GM23338 (cell line): ENCODE results near the gene TENT5C. TPM values are rescaled to one million over a fixed set of nuclear protein-coding genes. Genes with fewer than 3 reads are reported as not detected.

Experiments
- ATAC-seq: fragments of 200-7000 bp; cut with Tn5 transposase; 3 replicates; pipeline ENCODE4 v1.9.1; 2020
- DNase-seq: peaks from one replicate; pipeline ENCODE4 v3.0.0-alpha.2; 2015; ENCODE audit warnings: low spot score
- H2AFZ ChIP-seq: fragments of 200-600 bp; sonication (generic); 2 replicates; pipeline ENCODE4 v1.8.0; 2016; ENCODE audit warnings: antibody characterized with exemption, mild to moderate bottlenecking, moderate library complexity
- H3F3A ChIP-seq: fragments of 200-600 bp; sonication (generic); replicated peaks from 2 replicates; pipeline ENCODE4 v1.8.0; 2017; ENCODE audit warnings: antibody characterized with exemption, mixed run types, low read depth
- H3K27ac ChIP-seq: fragments of 200-600 bp; sonication (generic); 2 replicates; pipeline ENCODE4 v1.6.1; 2016; ENCODE audit warnings: low read depth
- H3K27me3 ChIP-seq: fragments of 200-600 bp; sonication (generic); 2 replicates; pipeline ENCODE4 v1.8.0; 2016; ENCODE audit warnings: mild to moderate bottlenecking, mixed run types, moderate library complexity; ENCODE audit not compliant: insufficient read depth
- H3K36me3 ChIP-seq: fragments of 200-600 bp; sonication (generic); 2 replicates; pipeline ENCODE4 v1.8.0; 2016; ENCODE audit warnings: mild to moderate bottlenecking; ENCODE audit not compliant: insufficient read depth
- H3K4me1 ChIP-seq: fragments of 200-600 bp; sonication (generic); 2 replicates; pipeline ENCODE4 v1.8.0; 2016; ENCODE audit warnings: mild to moderate bottlenecking, moderate library complexity; ENCODE audit not compliant: insufficient read depth
- H3K4me2 ChIP-seq: fragments of 200-600 bp; sonication (generic); 2 replicates; pipeline ENCODE4 v1.7.1; 2017; ENCODE audit warnings: mixed run types
- H3K4me3 ChIP-seq: fragments of 200-600 bp; sonication (generic); 2 replicates; pipeline ENCODE4 v1.6.1; 2016; ENCODE audit warnings: mixed run types
- H3K79me2 ChIP-seq: fragments of 200-600 bp; sonication (generic); replicated peaks from 2 replicates; pipeline ENCODE4 v1.8.0; 2017; ENCODE audit warnings: mild to moderate bottlenecking; ENCODE audit not compliant: insufficient read depth
- H3K9me2 ChIP-seq: fragments of 200-600 bp; sonication (generic); 2 replicates; pipeline ENCODE4 v1.8.0; 2017; ENCODE audit not compliant: insufficient read depth
- H4K20me1 ChIP-seq: fragments of 200-600 bp; sonication (generic); replicated peaks from 2 replicates; pipeline ENCODE4 v1.8.0; 2017; ENCODE audit warnings: mild to moderate bottlenecking; ENCODE audit not compliant: insufficient read depth
- H3K27ac Mint-ChIP-seq: 2 replicates; pipeline ENCODE4 v1.8.0; 2020; ENCODE audit warnings: inconsistent platforms, mild to moderate bottlenecking, moderate library complexity, mixed read lengths
- H3K27me3 Mint-ChIP-seq: 3 replicates; pipeline ENCODE4 v1.8.0; 2022; ENCODE audit warnings: low read depth, mild to moderate bottlenecking, moderate library complexity, mixed read lengths, inconsistent platforms; ENCODE audit not compliant: insufficient read depth, poor library complexity
- H3K36me3 Mint-ChIP-seq: 3 replicates; pipeline ENCODE4 v1.8.0; 2021; ENCODE audit warnings: low read depth, mild to moderate bottlenecking, inconsistent platforms, moderate library complexity, mixed read lengths
- H3K4me1 Mint-ChIP-seq: 3 replicates; pipeline ENCODE4 v1.8.0; 2020; ENCODE audit warnings: mild to moderate bottlenecking, inconsistent platforms, mixed read lengths
- H3K4me3 Mint-ChIP-seq: 3 replicates; pipeline ENCODE4 v1.8.0; 2021; ENCODE audit warnings: moderate library complexity, mild to moderate bottlenecking, inconsistent platforms, mixed read lengths
- H3K9me3 Mint-ChIP-seq: 3 replicates; pipeline ENCODE4 v1.8.0; 2020; ENCODE audit warnings: moderate library complexity, mild to moderate bottlenecking, inconsistent platforms, mixed read lengths
- CREB1 ChIP-seq: fragments of 250-450 bp; sonication (Bioruptor Pico); IDR thresholded peaks from 2 replicates; pipeline ENCODE4 v1.5.0; 2020; ENCODE audit warnings: low read depth, mild to moderate bottlenecking, moderate library complexity
- EZH2 ChIP-seq: fragments of 200-600 bp; sonication (generic); IDR thresholded peaks from one replicate; pipeline ENCODE4 v1.8.0; 2017; ENCODE audit warnings: antibody characterized with exemption, mild to moderate bottlenecking, low read depth; ENCODE audit not compliant: unreplicated experiment
- EZH2phosphoT487 ChIP-seq: fragments of 200-600 bp; sonication (generic); IDR thresholded peaks from one replicate; pipeline ENCODE4 v1.8.1; 2018; ENCODE audit warnings: antibody characterized with exemption; ENCODE audit not compliant: unreplicated experiment
- JUNB ChIP-seq: IDR thresholded peaks from one replicate; pipeline ENCODE4 v1.6.1; 2016; ENCODE audit warnings: antibody characterized with exemption; ENCODE audit not compliant: unreplicated experiment
- NANOG ChIP-seq: IDR thresholded peaks from 2 replicates; pipeline ENCODE4 v1.6.1; 2016; ENCODE audit warnings: antibody characterized with exemption, borderline replicate concordance
- POLR2AphosphoS5 ChIP-seq: IDR thresholded peaks from 2 replicates; pipeline ENCODE4 v1.6.1; 2016; ENCODE audit warnings: antibody characterized with exemption, low read depth
- REST ChIP-seq: IDR thresholded peaks from one replicate; pipeline ENCODE4 v1.6.1; 2018; ENCODE audit warnings: antibody characterized with exemption; ENCODE audit not compliant: unreplicated experiment
- STAT1 ChIP-seq: IDR thresholded peaks from one replicate; pipeline ENCODE4 v1.6.1; 2016; ENCODE audit warnings: antibody characterized with exemption; ENCODE audit not compliant: unreplicated experiment
- ZNF114 ChIP-seq: fragments of 250-450 bp; sonication (Bioruptor Pico); IDR thresholded peaks from 2 replicates; pipeline ENCODE4 v1.5.0; 2020; ENCODE audit warnings: mild to moderate bottlenecking, moderate library complexity
- ZNF331 ChIP-seq: fragments of 250-450 bp; sonication (Bioruptor Pico); IDR thresholded peaks from 2 replicates; pipeline ENCODE4 v1.5.0; 2020; ENCODE audit warnings: low read depth, mild to moderate bottlenecking, moderate library complexity
- ZNF462 ChIP-seq: fragments of 250-450 bp; sonication (Bioruptor Pico); IDR thresholded peaks from 2 replicates; pipeline ENCODE4 v1.5.0; 2020; ENCODE audit warnings: mild to moderate bottlenecking, moderate library complexity
- polyA plus RNA-seq: library from polyadenylated mRNA; unstranded; fragments of >200 nt; fragmentation: Nextera tagmentation; extraction: Ambion mirVana; gene quantifications from 2 replicates; pipeline ENCODE4 v1.2.1, GENCODE V29; 2016
- total RNA-seq: library from RNA; depleted of rRNA; stranded (reverse); fragments of >200 nt; shearing (Covaris generic); gene quantifications from 2 replicates; pipeline ENCODE4 v1.2.3, GENCODE V29; 2014
- TF ChIP-seq, protein P1 (sequence below), 2 experiments: fragments of 200-600 bp in 1 of 2; sonication (generic) in 1 of 2; conservative IDR thresholded peaks; 2 replicates each; pipeline versions ENCODE4 v1.5.1 to v1.6.1; 2016 to 2017; ENCODE audit warnings: antibody characterized with exemption in 2 of 2, low read depth in 2 of 2, mild to moderate bottlenecking in 2 of 2, moderate library complexity in 1 of 2
- TF ChIP-seq, protein P2 (sequence below): IDR thresholded peaks from 2 replicates; pipeline ENCODE4 v1.6.1; 2016; ENCODE audit warnings: antibody characterized with exemption

The TENT5C gene
- total and polyA plus RNA-seq, 2 experiments from 2014 or later: 0.23 to 0.80 TPM

DNA sequence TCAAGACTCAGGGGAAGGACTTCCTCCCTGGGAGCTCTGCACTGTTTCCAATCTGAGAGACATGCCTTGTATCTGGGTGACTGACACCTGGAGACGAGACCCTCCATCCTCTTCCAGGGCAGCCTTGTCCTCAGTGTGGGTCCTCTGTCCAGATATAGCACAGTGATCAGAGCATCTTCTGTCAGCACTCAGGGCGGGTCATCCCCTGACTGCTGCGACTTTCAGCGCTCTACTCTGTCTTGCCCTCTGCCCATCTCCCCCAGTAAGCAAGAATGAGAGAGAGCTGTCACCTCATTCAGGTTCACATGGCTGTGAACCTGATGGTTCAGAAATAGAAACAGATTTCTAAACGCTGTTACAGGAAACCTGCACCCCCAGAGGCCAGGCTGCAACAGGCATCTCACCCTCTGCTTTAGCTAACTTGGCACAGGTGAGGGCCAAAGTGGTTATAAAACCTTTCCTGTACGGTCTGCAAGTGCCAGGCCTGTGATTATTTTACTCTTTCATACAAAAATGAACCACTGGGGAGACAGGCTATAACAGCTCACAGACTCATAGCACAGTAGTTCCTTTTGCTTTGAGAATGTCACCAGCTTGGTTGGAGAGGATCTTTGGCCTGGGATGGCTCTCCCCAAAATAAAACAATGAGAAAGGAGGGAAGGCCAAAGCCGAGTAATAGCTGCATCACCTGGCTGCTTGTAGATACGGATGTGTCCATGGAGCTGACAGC, 11.4 kb upstream of the TENT5C start:
- DNase-seq (no peak), ATAC-seq (no peak)
- Histone ChIP-seq H3K27ac (no peak overlapping the region), H3K4me3 (no peak overlapping the region), H3K36me3 (no peaks in the 10 kb centered on the region), H3K27me3 (no peaks in the 10 kb centered on the region), H3K4me1 (no peaks in the 10 kb centered on the region), H3F3A (no peaks in the 10 kb centered on the region), H3K4me2 (no peak overlapping the region), H3K79me2 (no peaks in the 10 kb centered on the region), H2AFZ (no peak overlapping the region), H3K9me2 (no peaks in the 10 kb centered on the region), H4K20me1 (no peaks in the 10 kb centered on the region)
- Mint-ChIP-seq H3K27me3 (peaks cover 3% of the 10 kb centered on the region), H3K9me3 (no peaks in the 10 kb centered on the region), H3K4me1 (peaks cover 4% of the 10 kb centered on the region; the same call in 1 of the 3 replicates), H3K36me3 (no peaks in the 10 kb centered on the region), H3K4me3 (no peak overlapping the region), H3K27ac (no peak overlapping the region)
- TF ChIP-seq EZH2phosphoT487 (no peak), NANOG (no peak), STAT1 (no peak), JUNB (no peak), ZNF462 (CRISPR knock-in tag) (no peak), ZNF114 (CRISPR knock-in tag) (no peak), ZNF331 (CRISPR knock-in tag) (no peak), REST (no peak), CREB1 (CRISPR knock-in tag) (no peak), EZH2 (no peak), POLR2AphosphoS5 (no peak)
- TF ChIP-seq, protein P1, sequence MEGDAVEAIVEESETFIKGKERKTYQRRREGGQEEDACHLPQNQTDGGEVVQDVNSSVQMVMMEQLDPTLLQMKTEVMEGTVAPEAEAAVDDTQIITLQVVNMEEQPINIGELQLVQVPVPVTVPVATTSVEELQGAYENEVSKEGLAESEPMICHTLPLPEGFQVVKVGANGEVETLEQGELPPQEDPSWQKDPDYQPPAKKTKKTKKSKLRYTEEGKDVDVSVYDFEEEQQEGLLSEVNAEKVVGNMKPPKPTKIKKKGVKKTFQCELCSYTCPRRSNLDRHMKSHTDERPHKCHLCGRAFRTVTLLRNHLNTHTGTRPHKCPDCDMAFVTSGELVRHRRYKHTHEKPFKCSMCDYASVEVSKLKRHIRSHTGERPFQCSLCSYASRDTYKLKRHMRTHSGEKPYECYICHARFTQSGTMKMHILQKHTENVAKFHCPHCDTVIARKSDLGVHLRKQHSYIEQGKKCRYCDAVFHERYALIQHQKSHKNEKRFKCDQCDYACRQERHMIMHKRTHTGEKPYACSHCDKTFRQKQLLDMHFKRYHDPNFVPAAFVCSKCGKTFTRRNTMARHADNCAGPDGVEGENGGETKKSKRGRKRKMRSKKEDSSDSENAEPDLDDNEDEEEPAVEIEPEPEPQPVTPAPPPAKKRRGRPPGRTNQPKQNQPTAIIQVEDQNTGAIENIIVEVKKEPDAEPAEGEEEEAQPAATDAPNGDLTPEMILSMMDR (conservative IDR thresholded peaks at IDR 0.05; ENCODE audit: low read depth in 2 of 2): no peak
- TF ChIP-seq, protein P2, sequence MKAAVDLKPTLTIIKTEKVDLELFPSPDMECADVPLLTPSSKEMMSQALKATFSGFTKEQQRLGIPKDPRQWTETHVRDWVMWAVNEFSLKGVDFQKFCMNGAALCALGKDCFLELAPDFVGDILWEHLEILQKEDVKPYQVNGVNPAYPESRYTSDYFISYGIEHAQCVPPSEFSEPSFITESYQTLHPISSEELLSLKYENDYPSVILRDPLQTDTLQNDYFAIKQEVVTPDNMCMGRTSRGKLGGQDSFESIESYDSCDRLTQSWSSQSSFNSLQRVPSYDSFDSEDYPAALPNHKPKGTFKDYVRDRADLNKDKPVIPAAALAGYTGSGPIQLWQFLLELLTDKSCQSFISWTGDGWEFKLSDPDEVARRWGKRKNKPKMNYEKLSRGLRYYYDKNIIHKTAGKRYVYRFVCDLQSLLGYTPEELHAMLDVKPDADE: no peak
